Lung (tissue), 12 donors: ENCODE data around the gene NFE2L3. TPM values are rescaled to one million over a fixed set of nuclear protein-coding genes. Genes with fewer than 3 reads are reported as not detected.

Source experiments
- ATAC-seq: fragments of 200-7000 bp; cut with Tn5 transposase; one replicate; pipeline ENCODE4 v1.9.1; 2020; ENCODE audit warnings: moderate number of reproducible peaks; ENCODE audit not compliant: insufficient read depth, low FRiP score
- DNase-seq, 3 donors: peaks; one replicate each; pipeline ENCODE4 v3.0.0-alpha.2; 2013 to 2017
- H3K27ac ChIP-seq, 2 donors: one replicate each; pipeline ENCODE4 v1.5.1; 2013; ENCODE audit warnings: mild to moderate bottlenecking in 2 of 2, moderate library complexity in 2 of 2, control low read depth in 1 of 2, inconsistent platforms in 1 of 2, low read depth in 1 of 2, low read length in 1 of 2
- H3K27me3 ChIP-seq, 3 donors: one replicate each; pipeline ENCODE4 v1.5.1; 2013; ENCODE audit warnings: low read length in 2 of 3; ENCODE audit not compliant: control insufficient read depth in 3 of 3, insufficient read depth in 3 of 3
- H3K36me3 ChIP-seq, 4 donors: one replicate each; pipeline ENCODE4 v1.5.1; 2013; ENCODE audit warnings: low read length in 4 of 4, mild to moderate bottlenecking in 1 of 4, moderate library complexity in 1 of 4; ENCODE audit not compliant: control insufficient read depth in 4 of 4, insufficient read depth in 4 of 4
- H3K4me1 ChIP-seq, 5 donors: one replicate each; pipeline ENCODE4 v1.5.1; 2013; ENCODE audit warnings: low read length in 5 of 5, mild to moderate bottlenecking in 2 of 5, moderate library complexity in 1 of 5; ENCODE audit not compliant: control insufficient read depth in 5 of 5, insufficient read depth in 5 of 5
- H3K4me3 ChIP-seq: one replicate; pipeline ENCODE4 v1.5.1; 2013; ENCODE audit warnings: mild to moderate bottlenecking, control low read depth, moderate library complexity
- H3K9ac ChIP-seq, 2 donors: one replicate each; pipeline ENCODE4 v1.5.1; 2013; ENCODE audit warnings: low read length in 2 of 2, control low read depth in 1 of 2; ENCODE audit not compliant: insufficient read depth in 1 of 2
- H3K9me3 ChIP-seq, 4 donors: one replicate each; pipeline ENCODE4 v1.5.1; 2013; ENCODE audit warnings: low read length in 3 of 4, mild to moderate bottlenecking in 1 of 4, moderate library complexity in 1 of 4; ENCODE audit not compliant: control insufficient read depth in 4 of 4, insufficient read depth in 3 of 4
- WGBS, 2 donors: extraction: QIAGEN DNeasy Blood & Tissue Kit; methylation state at CpG; one replicate each; pipeline ENCODE4 v1.1.7; 2013; 5-methylcytosine and 5-hydroxymethylcytosine counted together
- polyA plus RNA-seq, 2 donors: library from polyadenylated mRNA; stranded (reverse); fragments of 200-250 nt; gene quantifications; one replicate each; pipeline ENCODE4 v1.2.1, GENCODE V29; 2013
- total RNA-seq, 2 donors: library from RNA; depleted of rRNA in 1 of 2; stranded (reverse); fragments of >200 nt in 1 of 2; gene quantifications; one replicate each; pipeline ENCODE4 v1.2.1, GENCODE V29; 2014 to 2021
- TF ChIP-seq, protein P1 (sequence below): IDR thresholded peaks from 2 replicates; pipeline ENCODE4 v1.5.1; 2012; ENCODE audit warnings: mild to moderate bottlenecking; ENCODE audit errors: control extremely low read depth, extremely low read depth
- donor health status: control.
- donor health status: control.
- donor health status: Bipolar disorder and iron deficiency.
- donor health status: healthy.
- donor health status: DM: yes; HTN: yes; CAD: no.

The NFE2L3 gene
- total and polyA plus RNA-seq, 4 donors = 3.6 to 6.5 (median 5.1) TPM

DNA sequence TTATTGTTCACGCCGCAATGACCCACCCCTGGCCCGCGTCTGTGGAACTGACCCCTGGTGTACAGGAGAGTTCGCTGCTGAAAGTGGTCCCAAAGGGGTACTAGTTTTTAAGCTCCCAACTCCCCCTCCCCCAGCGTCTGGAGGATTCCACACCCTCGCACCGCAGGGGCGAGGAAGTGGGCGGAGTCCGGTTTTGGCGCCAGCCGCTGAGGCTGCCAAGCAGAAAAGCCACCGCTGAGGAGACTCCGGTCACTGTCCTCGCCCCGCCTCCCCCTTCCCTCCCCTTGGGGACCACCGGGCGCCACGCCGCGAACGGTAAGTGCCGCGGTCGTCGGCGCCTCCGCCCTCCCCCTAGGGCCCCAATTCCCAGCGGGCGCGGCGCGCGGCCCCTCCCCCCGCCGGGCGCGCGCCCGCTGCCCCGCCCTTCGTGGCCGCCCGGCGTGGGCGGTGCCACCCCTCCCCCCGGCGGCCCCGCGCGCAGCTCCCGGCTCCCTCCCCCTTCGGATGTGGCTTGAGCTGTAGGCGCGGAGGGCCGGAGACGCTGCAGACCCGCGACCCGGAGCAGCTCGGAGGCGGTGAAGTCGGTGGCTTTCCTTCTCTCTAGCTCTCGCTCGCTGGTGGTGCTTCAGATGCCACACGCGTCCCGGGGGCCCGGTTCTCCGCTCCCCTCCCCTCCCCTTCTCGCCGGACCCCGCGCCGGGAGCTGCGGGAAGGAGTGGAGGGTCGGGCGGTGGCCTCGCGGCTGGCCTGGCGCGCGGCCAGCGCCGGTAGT, 49.4 kb downstream of the NFE2L3 start, which contains the start of gene CBX3:
TSS of gene CBX3 (plus strand) at position 499 of the 772 bp plus-strand sequence. CDS start 1,254 bp downstream, outside the sequence.
- DNase-seq (peak in 2 of 3 donors; percentile 96 to 97), ATAC-seq (peak; percentile 74)
- no peaks in the 10 kb centered on the region for H3K9me3 ChIP-seq
- H3K27ac ChIP-seq = peak within 1 kb of the TSS; percentile 99
- no peaks in the 10 kb centered on the region for H3K27me3 ChIP-seq
- peak within 1 kb of the TSS; percentile 100 for H3K9ac ChIP-seq
- 3 to 8% methylated on average over 54 to 86 of the region's 86 CpGs for WGBS, 2 donors
- TF ChIP-seq, protein P1, sequence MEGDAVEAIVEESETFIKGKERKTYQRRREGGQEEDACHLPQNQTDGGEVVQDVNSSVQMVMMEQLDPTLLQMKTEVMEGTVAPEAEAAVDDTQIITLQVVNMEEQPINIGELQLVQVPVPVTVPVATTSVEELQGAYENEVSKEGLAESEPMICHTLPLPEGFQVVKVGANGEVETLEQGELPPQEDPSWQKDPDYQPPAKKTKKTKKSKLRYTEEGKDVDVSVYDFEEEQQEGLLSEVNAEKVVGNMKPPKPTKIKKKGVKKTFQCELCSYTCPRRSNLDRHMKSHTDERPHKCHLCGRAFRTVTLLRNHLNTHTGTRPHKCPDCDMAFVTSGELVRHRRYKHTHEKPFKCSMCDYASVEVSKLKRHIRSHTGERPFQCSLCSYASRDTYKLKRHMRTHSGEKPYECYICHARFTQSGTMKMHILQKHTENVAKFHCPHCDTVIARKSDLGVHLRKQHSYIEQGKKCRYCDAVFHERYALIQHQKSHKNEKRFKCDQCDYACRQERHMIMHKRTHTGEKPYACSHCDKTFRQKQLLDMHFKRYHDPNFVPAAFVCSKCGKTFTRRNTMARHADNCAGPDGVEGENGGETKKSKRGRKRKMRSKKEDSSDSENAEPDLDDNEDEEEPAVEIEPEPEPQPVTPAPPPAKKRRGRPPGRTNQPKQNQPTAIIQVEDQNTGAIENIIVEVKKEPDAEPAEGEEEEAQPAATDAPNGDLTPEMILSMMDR = no peak
- H3K4me1 ChIP-seq = peaks cover 3 to 41% (median 14%) of the 10 kb centered on the region in 5 donors
- H3K4me3 ChIP-seq = peak within 1 kb of the TSS; percentile 91
- peaks cover 2 to 29% (median 11%) of the 10 kb centered on the region in 4 donors for H3K36me3 ChIP-seq

DNA sequence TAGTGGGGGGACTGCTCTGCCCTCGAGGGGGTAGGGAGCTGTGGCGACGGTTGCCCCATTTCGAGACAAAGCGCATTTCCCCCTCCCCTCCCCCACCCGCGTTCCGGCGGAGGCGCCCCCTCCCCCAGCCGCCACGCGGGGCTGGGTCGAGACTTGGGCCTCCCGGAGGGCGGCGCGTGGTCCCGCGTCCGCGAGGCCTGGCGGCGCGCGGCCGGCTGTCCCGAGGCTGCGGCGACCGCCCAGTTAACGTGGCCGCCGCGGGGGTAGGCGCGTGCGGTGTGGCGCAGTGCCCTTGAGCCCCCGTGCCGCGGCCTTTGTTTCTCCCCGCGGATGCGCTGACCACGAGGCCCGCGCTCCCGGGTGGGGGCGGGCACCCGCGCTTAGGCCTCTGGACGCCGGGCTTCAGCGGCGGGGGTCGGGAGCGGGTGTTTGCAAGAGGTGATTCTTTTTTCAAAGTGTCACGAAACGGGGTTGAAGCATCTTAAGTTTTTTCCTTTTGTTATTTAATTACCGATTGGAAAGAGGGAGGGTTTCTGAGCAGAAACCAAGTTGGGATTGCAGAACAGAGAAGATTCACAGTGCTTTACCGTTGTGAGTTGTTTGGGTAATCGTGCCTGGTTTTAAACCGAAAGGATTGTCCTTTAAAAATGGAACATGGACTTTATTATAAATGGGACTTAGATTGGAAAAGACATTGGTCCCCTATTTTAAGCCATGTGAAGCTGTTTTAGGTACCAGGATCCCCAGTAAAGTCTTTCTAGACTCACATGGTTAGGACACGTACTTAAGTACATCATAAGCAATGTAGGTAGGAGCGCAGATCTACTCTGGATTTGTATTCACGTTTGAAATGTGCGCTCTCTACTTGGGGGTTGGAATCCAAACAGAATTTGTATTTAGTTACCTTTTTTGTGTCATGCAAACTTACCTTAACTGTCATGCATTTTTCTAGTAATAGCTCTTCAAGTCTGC, 50.3 kb downstream of the NFE2L3 start:
- TF ChIP-seq, protein P1 = no peak
- no peaks in the 10 kb centered on the region for H3K9me3 ChIP-seq
- H3K36me3 ChIP-seq = peaks cover 2 to 24% (median 9%) of the 10 kb centered on the region in 4 donors
- DNase-seq = peak in 2 of 3 donors; percentile 58 to 71
- 0 to 1% methylated on average over 60 to 68 of the region's 68 CpGs for WGBS, 2 donors
- peak; percentile 6 for ATAC-seq
- peak overlapping the region; percentile 91 for H3K4me3 ChIP-seq
- H3K9ac ChIP-seq = peak overlapping the region; percentile 77 to 88
- peaks cover 1 to 32% (median 5%) of the 10 kb centered on the region in 5 donors for H3K4me1 ChIP-seq
- H3K27ac ChIP-seq = peak overlapping the region; percentile 98 to 99
- H3K27me3 ChIP-seq = no peaks in the 10 kb centered on the region

DNA sequence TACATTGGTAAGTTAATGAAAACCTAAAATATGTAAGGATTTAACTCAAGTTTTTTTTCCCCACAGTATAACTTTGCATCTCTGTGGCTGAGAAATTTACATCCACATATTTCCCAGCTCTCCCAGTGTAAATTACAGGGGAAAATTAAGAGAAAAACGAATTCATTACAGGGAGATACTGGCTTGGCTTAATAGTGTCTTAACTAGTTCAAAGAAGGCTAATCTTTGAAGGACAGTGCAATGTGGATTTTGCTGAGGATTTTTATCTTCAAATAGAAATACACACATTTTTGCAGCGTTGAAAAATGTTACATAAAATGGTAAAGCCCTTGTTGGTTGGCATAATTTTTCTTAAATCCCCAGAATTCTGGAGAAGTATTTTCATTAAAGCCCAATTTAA, 51.0 kb downstream of the NFE2L3 start:
- Histone ChIP-seq H3K4me3 (no peak overlapping the region), H3K4me1 (peaks cover 1 to 27% (median 4%) of the 10 kb centered on the region in 5 donors), H3K9me3 (no peaks in the 10 kb centered on the region), H3K27ac (no peak overlapping the region), H3K36me3 (peaks cover 5 to 23% (median 8%) of the 10 kb centered on the region in 4 donors), H3K9ac (peak overlapping the region; percentile 77 to 88), H3K27me3 (no peaks in the 10 kb centered on the region)
- ATAC-seq (no peak), DNase-seq (no peak)
- WGBS, 2 donors = 5 to 11% methylated on average over 2 of the region's 2 CpGs
- TF ChIP-seq, protein P1 = no peak
